ENCODE results near the gene DLG5.
"Not testable (repeated sequence)": the region's sequence is repeated elsewhere in the genome, so short reads cannot be mapped to it uniquely, and the experiment has no call there.

Gene DLG5

GRCh38 chr10:77758406-77758805, 168.1 kb downstream of the DLG5 start:
- not testable (repeated sequence) for DNase-seq (ENCODE audit: low spot score)

DNA sequence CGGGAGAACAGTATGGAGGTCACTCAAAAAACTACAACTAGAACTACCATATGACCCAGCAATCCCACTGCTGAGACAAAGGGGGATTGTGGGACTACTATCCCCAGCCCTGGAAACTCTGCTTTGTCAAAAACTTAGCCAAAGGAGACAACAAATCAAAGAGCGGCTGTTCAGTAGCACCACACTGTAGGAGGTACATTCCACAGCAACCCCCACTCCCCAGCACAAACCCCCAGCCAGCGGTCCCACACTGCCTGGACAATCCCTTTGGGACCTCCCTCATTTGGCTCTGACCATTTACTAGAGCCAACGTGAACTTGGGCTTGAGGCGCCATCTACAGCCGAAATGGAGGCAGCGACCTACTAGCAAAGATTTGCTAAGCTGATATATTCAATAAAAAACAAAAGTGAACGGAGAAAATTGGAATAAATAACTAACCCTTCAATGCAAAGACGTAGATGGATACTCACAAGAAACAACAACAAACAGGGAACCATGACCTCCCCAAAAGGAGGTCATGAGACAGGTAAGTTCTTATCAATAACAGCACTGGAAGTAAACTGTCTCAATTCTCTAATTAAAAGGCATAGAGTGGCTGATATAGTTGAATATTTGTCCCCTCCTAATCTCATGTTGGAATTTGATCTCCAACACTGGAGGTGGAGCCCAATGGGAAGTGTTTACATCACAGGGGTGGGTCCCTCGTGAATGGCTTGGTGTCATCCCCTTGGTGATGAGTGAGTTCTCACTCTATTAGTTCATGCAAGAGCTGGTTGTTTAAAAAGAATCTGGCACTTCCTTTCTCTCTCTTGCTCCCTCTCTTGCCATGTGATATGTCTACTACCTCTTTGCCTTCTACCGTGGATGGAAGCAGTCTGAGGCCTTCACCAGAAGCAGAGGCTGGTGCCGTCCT, 170.0 kb downstream of the DLG5 start:
- peak; percentile 59 for DNase-seq (ENCODE audit: low spot score)

DNA sequence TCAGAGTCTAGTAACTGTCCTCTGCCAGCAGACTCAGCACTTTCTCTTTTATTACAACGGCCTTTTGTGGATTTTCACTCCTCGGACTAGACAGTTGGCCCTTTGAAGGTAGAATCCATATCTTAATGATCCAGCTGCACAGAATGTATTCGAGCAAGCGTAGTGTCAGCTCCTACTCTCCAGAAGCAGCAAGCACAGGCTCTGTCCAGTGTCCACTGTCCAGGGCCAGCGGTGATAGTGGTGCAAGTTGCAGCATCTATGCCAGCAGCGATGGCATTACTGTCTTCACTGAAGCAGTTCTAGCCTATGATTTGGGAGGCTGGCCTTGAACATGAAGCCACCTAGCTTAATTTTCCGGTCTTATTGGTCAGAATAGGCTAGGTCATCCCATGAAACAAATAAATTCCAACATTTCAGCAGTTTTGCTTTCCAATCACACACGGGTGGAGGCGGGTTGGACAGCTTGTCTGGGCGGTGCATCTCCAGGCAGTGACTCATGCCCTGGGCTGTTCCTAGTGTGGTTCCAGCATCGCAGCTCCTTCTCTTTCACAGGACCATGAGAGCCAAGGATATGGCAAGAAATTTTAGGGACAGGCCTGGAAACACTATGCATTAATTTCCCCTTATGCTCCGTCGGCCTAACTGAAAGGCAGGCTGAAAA, 180.4 kb downstream of the DLG5 start:
- peak; percentile 39 for DNase-seq (ENCODE audit: low spot score)

DNA sequence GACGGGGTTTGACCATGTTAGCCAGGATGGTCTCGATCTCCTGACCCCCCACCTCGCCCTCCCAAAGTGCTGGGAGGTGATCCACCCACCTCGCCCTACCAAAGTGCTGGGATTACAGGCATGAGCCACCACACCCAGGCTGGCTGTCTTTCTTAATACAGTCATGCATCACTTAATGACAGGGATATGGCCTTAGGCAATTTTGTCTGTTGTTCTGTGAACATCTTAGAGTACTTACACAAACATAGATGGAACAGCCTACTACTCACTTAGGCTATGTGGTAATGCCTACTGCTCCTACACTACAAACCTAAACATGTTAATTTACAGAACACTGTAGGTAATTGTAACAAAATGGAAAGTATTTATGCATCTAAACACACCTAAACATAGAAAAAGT, 182.3 kb downstream of the DLG5 start:
- no peak for DNase-seq (ENCODE audit: low spot score)

DNA sequence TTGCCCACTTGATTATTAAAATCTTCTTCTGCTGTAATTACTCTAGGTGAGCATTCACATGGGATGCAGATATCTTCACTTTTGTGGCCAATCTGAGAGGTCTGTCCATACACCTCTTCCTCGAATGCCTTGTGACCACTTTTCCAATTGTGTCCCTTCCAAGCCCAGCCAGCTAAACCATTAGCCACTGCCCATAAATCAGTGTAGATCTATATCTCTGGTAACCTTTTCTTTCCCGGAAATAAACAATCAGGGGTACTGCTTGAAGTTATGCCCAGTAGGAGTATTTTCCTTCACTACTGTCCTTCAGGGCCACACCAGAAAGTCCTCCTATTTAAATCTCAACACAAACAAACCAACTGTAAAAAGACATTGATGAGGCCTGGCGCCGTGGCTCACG, 184.4 kb downstream of the DLG5 start:
- DNase-seq (ENCODE audit: low spot score): no peak

DNA sequence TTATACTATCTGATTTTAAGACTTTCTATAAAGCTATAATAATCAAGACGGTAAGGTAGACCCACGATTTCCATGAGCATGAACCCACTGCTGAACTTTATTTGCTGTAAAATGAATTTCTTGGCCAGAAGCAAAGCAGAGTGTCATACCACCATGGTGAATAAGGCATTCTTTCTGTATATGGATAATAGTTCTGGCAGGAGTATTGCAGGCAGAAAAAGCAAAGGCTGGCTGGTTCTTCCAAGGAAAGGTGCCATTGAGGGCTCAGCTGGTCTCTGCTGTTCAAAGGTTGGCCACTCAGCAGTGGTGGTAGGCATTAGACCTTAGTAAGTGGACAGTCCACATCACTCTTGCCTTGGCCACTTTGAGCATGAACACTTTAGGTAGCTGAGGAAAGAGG, 184.8 kb downstream of the DLG5 start:
- DNase-seq (ENCODE audit: low spot score): no peak
